ENCODE measurements around the gene TRIM58.

TRIM58 gene

GRCh38 chr1:247864644-247865043 is 7.7 kb downstream of the TRIM58 start:
- TF ChIP-seq CTCF (IDR thresholded peaks at IDR 0.05; ENCODE audit: borderline replicate concordance, control extremely low read depth, extremely low read depth, insufficient read depth, missing control alignments) = no peak
- in situ Hi-C loops (cut with MboI; ENCODE audit: low sequenced_read_pairs, unreplicated experiment) = no loop called here
- no peak for DNase-seq (ENCODE audit: low spot score)

- no peak for DNase-seq (ENCODE audit: low spot score)
- no peak for TF ChIP-seq CTCF (IDR thresholded peaks at IDR 0.05; ENCODE audit: borderline replicate concordance, control extremely low read depth, extremely low read depth, insufficient read depth, missing control alignments)
- in situ Hi-C loops (cut with MboI; ENCODE audit: low sequenced_read_pairs, unreplicated experiment) = no loop called here
These were observed 8.4 kb downstream of the TRIM58 start for GRCh38 chr1:247865416-247865815.

GRCh38 chr1:247883346-247883745 is 26.4 kb downstream of the TRIM58 start:
- no peak for TF ChIP-seq CTCF (IDR thresholded peaks at IDR 0.05; ENCODE audit: borderline replicate concordance, control extremely low read depth, extremely low read depth, insufficient read depth, missing control alignments)
- in situ Hi-C loops (cut with MboI; ENCODE audit: low sequenced_read_pairs, unreplicated experiment) = no loop called here
- DNase-seq (ENCODE audit: low spot score) = no peak

- in situ Hi-C loops (cut with MboI; ENCODE audit: low sequenced_read_pairs, unreplicated experiment) = no loop called here
- no peak for DNase-seq (ENCODE audit: low spot score)
- no peak for TF ChIP-seq CTCF (IDR thresholded peaks at IDR 0.05; ENCODE audit: borderline replicate concordance, control extremely low read depth, extremely low read depth, insufficient read depth, missing control alignments)
These were observed 27.9 kb downstream of the TRIM58 start for GRCh38 chr1:247884797-247885413.

GRCh38 chr1:247895163-247895637 is 38.2 kb downstream of the TRIM58 start, which contains the start of gene OR2W3:
OR2W3 (plus strand) TSS chr1:247895587; CDS start chr1:247895587, 0 bp downstream.
- in situ Hi-C loops (cut with MboI; ENCODE audit: low sequenced_read_pairs, unreplicated experiment) = no loop called here
- no peak for TF ChIP-seq CTCF (IDR thresholded peaks at IDR 0.05; ENCODE audit: borderline replicate concordance, control extremely low read depth, extremely low read depth, insufficient read depth, missing control alignments)
- no peak for DNase-seq (ENCODE audit: low spot score)

- in situ Hi-C loops (cut with MboI; ENCODE audit: low sequenced_read_pairs, unreplicated experiment) = no loop called here
- DNase-seq (ENCODE audit: low spot score) = no peak
- no peak for TF ChIP-seq CTCF (IDR thresholded peaks at IDR 0.05; ENCODE audit: borderline replicate concordance, control extremely low read depth, extremely low read depth, insufficient read depth, missing control alignments)
These were observed 39.0 kb downstream of the TRIM58 start for GRCh38 chr1:247895976-247896375.
